ENCODE data around the gene SIGLEC15.
"Not testable (repeated sequence)": the region's sequence is repeated elsewhere in the genome, so short reads cannot be mapped to it uniquely, and the experiment has no call there.

The SIGLEC15 gene

DNA sequence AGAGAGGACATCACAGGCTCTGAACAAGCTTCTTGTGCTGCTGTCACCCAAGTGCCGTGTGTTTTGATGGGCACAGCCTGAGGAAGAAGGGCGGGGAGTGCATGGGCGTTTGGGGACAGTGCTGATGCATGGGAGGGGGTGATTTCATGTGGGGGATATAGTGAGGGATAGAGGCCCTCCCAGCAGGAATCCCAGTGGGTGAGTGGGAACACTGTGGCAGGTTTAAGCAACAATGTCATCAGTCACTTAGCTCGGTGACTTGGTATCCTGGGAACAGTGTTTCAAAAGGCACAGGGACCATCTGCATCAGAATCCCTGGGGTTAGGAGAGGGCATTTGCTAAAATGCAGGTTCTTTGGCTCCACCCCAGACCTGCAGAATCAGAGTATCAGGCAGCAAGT is 609 bp downstream of the SIGLEC15 start:
- no peak for TF ChIP-seq EZH2 (IDR thresholded peaks at IDR 0.05; ENCODE audit: borderline replicate concordance, low read depth, low read length, severe bottlenecking)
- TF ChIP-seq, protein P1, sequence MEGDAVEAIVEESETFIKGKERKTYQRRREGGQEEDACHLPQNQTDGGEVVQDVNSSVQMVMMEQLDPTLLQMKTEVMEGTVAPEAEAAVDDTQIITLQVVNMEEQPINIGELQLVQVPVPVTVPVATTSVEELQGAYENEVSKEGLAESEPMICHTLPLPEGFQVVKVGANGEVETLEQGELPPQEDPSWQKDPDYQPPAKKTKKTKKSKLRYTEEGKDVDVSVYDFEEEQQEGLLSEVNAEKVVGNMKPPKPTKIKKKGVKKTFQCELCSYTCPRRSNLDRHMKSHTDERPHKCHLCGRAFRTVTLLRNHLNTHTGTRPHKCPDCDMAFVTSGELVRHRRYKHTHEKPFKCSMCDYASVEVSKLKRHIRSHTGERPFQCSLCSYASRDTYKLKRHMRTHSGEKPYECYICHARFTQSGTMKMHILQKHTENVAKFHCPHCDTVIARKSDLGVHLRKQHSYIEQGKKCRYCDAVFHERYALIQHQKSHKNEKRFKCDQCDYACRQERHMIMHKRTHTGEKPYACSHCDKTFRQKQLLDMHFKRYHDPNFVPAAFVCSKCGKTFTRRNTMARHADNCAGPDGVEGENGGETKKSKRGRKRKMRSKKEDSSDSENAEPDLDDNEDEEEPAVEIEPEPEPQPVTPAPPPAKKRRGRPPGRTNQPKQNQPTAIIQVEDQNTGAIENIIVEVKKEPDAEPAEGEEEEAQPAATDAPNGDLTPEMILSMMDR (IDR thresholded peaks at IDR 0.05; ENCODE audit: borderline replicate concordance, extremely low read depth, low read length, poor library complexity, severe bottlenecking) = no peak
- Histone ChIP-seq H3K9ac (ENCODE audit: low read depth, low read length) (no peak overlapping the region), H3K9me3 (ENCODE audit: insufficient read depth, low read length, severe bottlenecking) (no peaks in the 10 kb centered on the region), H3K4me3 (ENCODE audit: low read depth in 1 of 2, low read length in 2 of 2) (no peak overlapping the region), H3K36me3 (ENCODE audit: insufficient read depth, low read length) (no peaks in the 10 kb centered on the region), H3K27ac (ENCODE audit: low read length) (peak overlapping the region; percentile 18; the same call in 1 of the 2 replicates), H3K79me2 (ENCODE audit: insufficient read depth, low read length) (no peaks in the 10 kb centered on the region), H2AFZ (ENCODE audit: low read depth, low read length) (no peak overlapping the region), H3K27me3 (ENCODE audit: insufficient read depth, low read length, poor library complexity) (no peaks in the 10 kb centered on the region), H4K20me1 (ENCODE audit: insufficient read depth, low read length) (no peaks in the 10 kb centered on the region), H3K4me1 (ENCODE audit: insufficient read depth, low read length) (peaks cover 37% of the 10 kb centered on the region), H3K4me2 (ENCODE audit: insufficient read depth, low read length) (no peak overlapping the region)
- DNase-seq = no peak
- ATAC-seq (ENCODE audit: insufficient read depth, low read depth) = no peak

DNA sequence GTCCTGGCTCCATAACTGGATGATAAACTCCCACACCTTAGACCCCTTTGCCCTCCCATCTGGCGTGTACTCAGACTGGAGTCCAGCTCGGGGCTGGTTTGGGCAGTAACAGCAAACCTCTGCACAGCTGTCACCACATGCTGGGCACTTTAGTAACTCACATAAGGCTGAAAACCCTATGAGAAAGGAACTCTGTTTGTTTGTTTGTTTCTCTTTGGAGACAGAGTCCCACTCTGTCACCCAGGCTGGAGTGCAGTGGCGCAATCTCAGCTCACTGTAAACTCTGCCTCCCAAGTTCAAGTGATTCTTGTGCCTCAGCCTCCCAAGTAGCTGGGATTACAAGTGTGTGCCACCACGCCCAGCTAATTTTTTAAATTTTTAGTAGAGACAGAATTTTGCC is 1.2 kb downstream of the SIGLEC15 start:
- H3K4me1 ChIP-seq (ENCODE audit: insufficient read depth, low read length) = peaks cover 37% of the 10 kb centered on the region
- H3K27ac ChIP-seq (ENCODE audit: low read length) = peak overlapping the region; percentile 18; the same call in 1 of the 2 replicates
- not testable (repeated sequence) for H3K36me3 ChIP-seq (ENCODE audit: insufficient read depth, low read length); H3K27me3 ChIP-seq (ENCODE audit: insufficient read depth, low read length, poor library complexity); H4K20me1 ChIP-seq (ENCODE audit: insufficient read depth, low read length); H3K9me3 ChIP-seq (ENCODE audit: insufficient read depth, low read length, severe bottlenecking); ATAC-seq (ENCODE audit: insufficient read depth, low read depth); H3K4me2 ChIP-seq (ENCODE audit: insufficient read depth, low read length); H2AFZ ChIP-seq (ENCODE audit: low read depth, low read length); H3K9ac ChIP-seq (ENCODE audit: low read depth, low read length); H3K4me3 ChIP-seq (ENCODE audit: low read depth in 1 of 2, low read length in 2 of 2); H3K79me2 ChIP-seq (ENCODE audit: insufficient read depth, low read length)
- DNase-seq = peak; percentile 2

DNA sequence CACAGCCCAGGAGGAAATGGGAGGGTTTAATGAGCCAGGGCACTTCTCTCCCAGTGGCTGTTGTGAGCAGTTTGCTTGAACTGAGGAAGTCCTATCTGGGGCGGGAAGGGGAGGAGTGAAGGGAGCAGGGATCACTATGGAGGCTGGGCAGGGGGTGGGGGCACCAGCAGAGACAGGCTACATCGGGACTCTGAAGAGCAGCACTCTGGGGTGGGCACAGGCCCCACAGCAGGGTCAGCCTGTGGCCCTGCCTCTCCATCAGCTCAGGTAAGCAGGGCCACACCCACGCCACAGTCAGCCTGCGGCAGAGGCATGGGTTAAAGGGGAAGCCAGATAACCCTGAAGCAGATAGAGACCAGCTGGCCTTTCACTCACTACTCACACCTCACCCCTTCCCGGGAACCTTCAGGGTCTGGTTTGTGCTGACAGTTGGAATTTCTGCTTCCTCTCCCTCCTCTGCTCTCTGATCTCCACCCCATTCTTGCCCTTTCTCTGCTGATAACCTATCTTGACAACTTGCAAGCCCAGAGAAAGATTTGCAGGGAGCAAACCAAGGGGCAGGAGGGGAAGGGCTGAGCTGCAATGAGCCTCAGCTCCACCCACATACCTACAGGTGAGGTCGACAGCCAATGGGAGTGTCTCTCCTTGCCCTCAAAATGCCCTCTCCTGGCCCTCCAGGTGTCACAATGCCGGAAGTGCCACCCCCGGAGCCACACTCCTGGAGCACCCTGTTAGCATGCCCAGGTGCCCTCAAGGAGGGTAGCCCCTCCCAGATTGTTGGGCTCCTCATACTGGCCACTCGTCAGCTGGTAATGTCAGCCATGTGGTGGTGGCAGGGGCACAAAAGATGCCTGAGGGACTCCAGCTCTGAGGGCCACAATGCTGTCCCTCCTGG is 3.7 kb downstream of the SIGLEC15 start:
- Histone ChIP-seq H3K27me3 (ENCODE audit: insufficient read depth, low read length, poor library complexity) (no peaks in the 10 kb centered on the region), H3K9me3 (ENCODE audit: insufficient read depth, low read length, severe bottlenecking) (no peaks in the 10 kb centered on the region), H3K27ac (ENCODE audit: low read length) (peak overlapping the region; percentile 88), H3K4me1 (ENCODE audit: insufficient read depth, low read length) (peaks cover 37% of the 10 kb centered on the region), H3K9ac (ENCODE audit: low read depth, low read length) (no peak overlapping the region), H3K4me2 (ENCODE audit: insufficient read depth, low read length) (no peak overlapping the region), H3K79me2 (ENCODE audit: insufficient read depth, low read length) (no peaks in the 10 kb centered on the region), H2AFZ (ENCODE audit: low read depth, low read length) (0 out of 2 replicates have a peak overlapping the region, but pooled peaks have one; percentile 69), H3K4me3 (ENCODE audit: low read depth in 1 of 2, low read length in 2 of 2) (no peak overlapping the region), H4K20me1 (ENCODE audit: insufficient read depth, low read length) (no peaks in the 10 kb centered on the region), H3K36me3 (ENCODE audit: insufficient read depth, low read length) (no peaks in the 10 kb centered on the region)
- ATAC-seq (ENCODE audit: insufficient read depth, low read depth) = no peak
- DNase-seq = peak; percentile 7
- TF ChIP-seq, protein P1 (IDR thresholded peaks at IDR 0.05; ENCODE audit: borderline replicate concordance, extremely low read depth, low read length, poor library complexity, severe bottlenecking) = no peak
- no peak for TF ChIP-seq EZH2 (IDR thresholded peaks at IDR 0.05; ENCODE audit: borderline replicate concordance, low read depth, low read length, severe bottlenecking)

DNA sequence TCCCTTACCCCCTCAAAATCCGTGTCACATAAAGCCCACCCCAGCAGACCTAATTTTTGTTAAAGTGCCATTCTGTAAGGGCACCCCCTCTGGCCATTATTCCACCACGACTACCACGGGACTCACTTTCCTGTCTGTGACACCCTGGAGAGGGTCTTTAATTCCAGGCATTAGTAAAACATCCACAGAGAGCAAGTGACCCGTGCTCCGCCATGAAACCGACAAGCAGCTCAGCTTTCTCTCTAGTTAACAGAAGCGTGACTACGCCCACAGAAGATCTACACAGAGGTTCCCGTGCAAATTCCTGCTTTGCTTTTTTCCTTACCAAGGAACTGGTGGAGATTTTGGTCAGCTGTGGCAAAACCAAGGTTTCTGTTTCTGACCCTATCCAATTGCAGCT is 4.4 kb downstream of the SIGLEC15 start:
- DNase-seq = no peak
- no peak for TF ChIP-seq EZH2 (IDR thresholded peaks at IDR 0.05; ENCODE audit: borderline replicate concordance, low read depth, low read length, severe bottlenecking)
- TF ChIP-seq, protein P1 (IDR thresholded peaks at IDR 0.05; ENCODE audit: borderline replicate concordance, extremely low read depth, low read length, poor library complexity, severe bottlenecking) = no peak
- Histone ChIP-seq H4K20me1 (ENCODE audit: insufficient read depth, low read length) (no peaks in the 10 kb centered on the region), H3K9me3 (ENCODE audit: insufficient read depth, low read length, severe bottlenecking) (no peaks in the 10 kb centered on the region), H3K4me3 (ENCODE audit: low read depth in 1 of 2, low read length in 2 of 2) (no peak overlapping the region), H2AFZ (ENCODE audit: low read depth, low read length) (no peak overlapping the region), H3K9ac (ENCODE audit: low read depth, low read length) (no peak overlapping the region), H3K79me2 (ENCODE audit: insufficient read depth, low read length) (no peaks in the 10 kb centered on the region), H3K27me3 (ENCODE audit: insufficient read depth, low read length, poor library complexity) (no peaks in the 10 kb centered on the region), H3K27ac (ENCODE audit: low read length) (no peak overlapping the region), H3K36me3 (ENCODE audit: insufficient read depth, low read length) (no peaks in the 10 kb centered on the region), H3K4me1 (ENCODE audit: insufficient read depth, low read length) (peaks cover 37% of the 10 kb centered on the region), H3K4me2 (ENCODE audit: insufficient read depth, low read length) (no peak overlapping the region)
- ATAC-seq (ENCODE audit: insufficient read depth, low read depth) = no peak
